Measurements from ENCODE around the gene FAR1. TPM values are rescaled to one million over a fixed set of nuclear protein-coding genes. Genes with fewer than 3 reads are reported as not detected.

Gene FAR1
- total and polyA plus RNA-seq, 2 of the 4 experiments (the other 2 are of a cell fraction) = 35.3 to 119 TPM

GRCh38 chr11:13728076-13728475, 59.6 kb downstream of the FAR1 start:
- Histone ChIP-seq H2BK15ac (ENCODE audit: low read depth, low read length) (no peak overlapping the region), H3K23ac (ENCODE audit: low read depth, low read length) (no peak overlapping the region), H3K4me3 (ENCODE audit: insufficient read depth, low read depth, low read length) (no peak overlapping the region), H4K8ac (ENCODE audit: low read depth in 2 of 2, low read length in 2 of 2) (no peak overlapping the region), H2AFZ (replicated peaks; ENCODE audit: low read length, poor library complexity) (no peak overlapping the region), H4K5ac (ENCODE audit: low read depth, low read length) (no peak overlapping the region), H3K36me3 (ENCODE audit: control insufficient read depth, insufficient read depth, low read length) (peaks cover 7% of the 10 kb centered on the region), H2AK5ac (ENCODE audit: low read depth, low read length) (no peak overlapping the region), H3K9ac (ENCODE audit: low read depth, low read length) (no peak overlapping the region), H3K4me1 (ENCODE audit: control insufficient read depth, insufficient read depth, low read length) (no peaks in the 10 kb centered on the region), H3K27me3 (ENCODE audit: control insufficient read depth, insufficient read depth, low read length) (no peaks in the 10 kb centered on the region), H3K14ac (replicated peaks; ENCODE audit: low read depth, low read length) (no peak overlapping the region), H2BK5ac (ENCODE audit: low read depth, low read length, poor library complexity, severe bottlenecking) (no peak overlapping the region), H3K79me1 (ENCODE audit: low read depth in 1 of 2, low read length in 2 of 2) (no peaks in the 10 kb centered on the region), H3K4me2 (ENCODE audit: low read depth, low read length) (no peak overlapping the region), H3K18ac (ENCODE audit: low read depth, low read length) (no peak overlapping the region), H3K56ac (ENCODE audit: extremely low read depth, insufficient read depth, low read length) (no peak overlapping the region), H3K9me3 (ENCODE audit: control insufficient read depth, insufficient read depth, low read length) (no peaks in the 10 kb centered on the region), H2BK20ac (ENCODE audit: low read depth, low read length) (no peak overlapping the region), H3K9me1 (ENCODE audit: insufficient read depth, low read length) (no peaks in the 10 kb centered on the region), H4K20me1 (ENCODE audit: insufficient read depth, low read length) (no peaks in the 10 kb centered on the region), H2BK120ac (ENCODE audit: low read depth, low read length) (no peak overlapping the region), H4K91ac (ENCODE audit: insufficient read depth, low read depth, low read length) (no peak overlapping the region), H2AK9ac (replicated peaks; ENCODE audit: low read depth, low read length, poor library complexity) (no peak overlapping the region), H3K4ac (ENCODE audit: low read depth, low read length) (no peak overlapping the region), H3K27ac (ENCODE audit: insufficient read depth, low read length) (no peak overlapping the region)
- dilution Hi-C loops (cut with HindIII; ENCODE audit: low sequenced_read_pairs, unreplicated experiment) (no loop called here), in situ Hi-C loops (cut with MboI; ENCODE audit: low sequenced_read_pairs) (no loop called here), intact Hi-C loops (cut with micrococcal nuclease) (no loop called here)
- ChIA-PET CTCF (no interaction called here), POLR2A (ENCODE audit: unreplicated experiment) (no interaction called here)
- no peak for TF ChIP-seq BHLHE40 (IDR thresholded peaks at IDR 0.05; ENCODE audit: low read depth, low read length)
- no peak for TF ChIP-seq CEBPB (IDR thresholded peaks at IDR 0.05; ENCODE audit: low read depth, low read length)
- no peak for TF ChIP-seq SMC3 (IDR thresholded peaks at IDR 0.05; ENCODE audit: low read depth, low read length)
- TF ChIP-seq CHD1 (IDR thresholded peaks at IDR 0.05; ENCODE audit: low read depth, low read length) = no peak
- TF ChIP-seq ELK1 (IDR thresholded peaks at IDR 0.05; ENCODE audit: borderline replicate concordance, low read depth, low read length) = no peak
- no peak for TF ChIP-seq NFE2L2 (IDR thresholded peaks at IDR 0.05; ENCODE audit: low read depth, low read length)
- TF ChIP-seq USF2 (IDR thresholded peaks at IDR 0.05; ENCODE audit: low read depth, low read length) = no peak
- no peak for TF ChIP-seq RAD21 (IDR thresholded peaks at IDR 0.05; ENCODE audit: low read length)
- TF ChIP-seq MAFK (IDR thresholded peaks at IDR 0.05; ENCODE audit: low read depth, low read length) = no peak
- TF ChIP-seq CTCF (conservative IDR thresholded peaks at IDR 0.05; ENCODE audit: low read depth, low read length) = no peak
- TF ChIP-seq FOS (IDR thresholded peaks at IDR 0.05; ENCODE audit: low read depth, low read length) = no peak
- no peak for TF ChIP-seq MXI1 (IDR thresholded peaks at IDR 0.05; ENCODE audit: borderline replicate concordance, low read depth, low read length)
- no peak for TF ChIP-seq POLR2A (IDR thresholded peaks at IDR 0.05; ENCODE audit: low read depth, low read length)
- TF ChIP-seq MAZ (IDR thresholded peaks at IDR 0.05; ENCODE audit: borderline replicate concordance, low read depth, low read length) = no peak
- no peak for TF ChIP-seq RCOR1 (IDR thresholded peaks at IDR 0.05; ENCODE audit: insufficient replicate concordance, low read length)
- no peak for TF ChIP-seq RFX5 (IDR thresholded peaks at IDR 0.05; ENCODE audit: low read depth, low read length)
- ATAC-seq (ENCODE audit: low read depth) (no peak), DNase-seq (no peak)
- no TSS peak for BruUV-seq (replicated peaks)
